K562 (cell line): ENCODE results near the gene TMPRSS11A.

Source experiments
- EZH2 ChIP-seq: IDR thresholded peaks from 2 replicates; pipeline ENCODE4 v1.6.1; 2012; ENCODE audit warnings: low read depth, mild to moderate bottlenecking, inconsistent platforms, low read length, borderline replicate concordance
- FOXK1 ChIP-seq: sonication (generic); formaldehyde crosslinking; IDR thresholded peaks from 2 replicates; pipeline ENCODE4 v1.8.0; 2022; ENCODE audit warnings: missing genetic modification reagents, mild to moderate bottlenecking, borderline replicate concordance
- GATAD2B ChIP-seq: fragments of 450-650 bp; IDR thresholded peaks from 2 replicates; pipeline ENCODE4 v1.6.1; 2017; ENCODE audit warnings: mild to moderate bottlenecking, borderline replicate concordance
- NFRKB ChIP-seq: fragments of 450-650 bp; IDR thresholded peaks from 2 replicates; pipeline ENCODE4 v1.6.1; 2016; ENCODE audit warnings: low read depth
- POLR2A ChIP-seq: fragments of 450-650 bp; conservative IDR thresholded peaks from 2 replicates; pipeline ENCODE4 v1.6.1; 2016
- SMAD1 ChIP-seq: fragments of 150-350 bp; IDR thresholded peaks from 2 replicates; pipeline ENCODE4 v1.6.1; 2014; ENCODE audit warnings: low read length, low read depth; ENCODE audit not compliant: partially characterized antibody
- SMC3 ChIP-seq: conservative IDR thresholded peaks from 2 replicates; pipeline ENCODE4 v1.6.1; 2011; ENCODE audit warnings: low read depth, low read length, improper control_type of control experiment; ENCODE audit not compliant: insufficient read depth
- ZKSCAN8 ChIP-seq: fragments of 200-800 bp; sonication (Bioruptor generic); IDR thresholded peaks from 2 replicates; pipeline ENCODE4 v1.6.1; 2016; ENCODE audit warnings: missing genetic modification characterization, missing compliant biosample characterization
- TF ChIP-seq, protein P1 (sequence below): sonication (generic); formaldehyde crosslinking; IDR thresholded peaks from 2 replicates; pipeline ENCODE4 v1.8.0; 2022; ENCODE audit warnings: mild to moderate bottlenecking, missing genetic modification reagents
- TF ChIP-seq, protein P2 (sequence below), 2 experiments: fragments of 450-650 bp; conservative IDR thresholded peaks; 2 replicates each; pipeline ENCODE4 v1.6.1; 2017; ENCODE audit warnings: mild to moderate bottlenecking in 2 of 2, moderate library complexity in 2 of 2
- TF ChIP-seq, protein P3 (sequence below), 2 experiments: fragments of 450-650 bp; formaldehyde crosslinking in 1 of 2; IDR thresholded peaks; 2 replicates each; pipeline versions ENCODE4 v1.4.0 to v1.6.1; 2014 to 2020; ENCODE audit warnings: mild to moderate bottlenecking in 2 of 2, borderline replicate concordance in 1 of 2, low read depth in 1 of 2
- TF ChIP-seq, protein P4 (sequence below), 3 experiments: IDR thresholded peaks in 2 of 3; conservative IDR thresholded peaks in 1 of 3; 2 replicates each; pipeline ENCODE4 v1.5.1; 2011 to 2012; ENCODE audit warnings: low read length in 3 of 3, mild to moderate bottlenecking in 3 of 3, control low read depth in 2 of 3, improper control_type of control experiment in 1 of 3, inconsistent platforms in 1 of 3, low read depth in 1 of 3, mixed read lengths in 1 of 3, moderate library complexity in 1 of 3; ENCODE audit not compliant: insufficient read depth in 2 of 3

DNA sequence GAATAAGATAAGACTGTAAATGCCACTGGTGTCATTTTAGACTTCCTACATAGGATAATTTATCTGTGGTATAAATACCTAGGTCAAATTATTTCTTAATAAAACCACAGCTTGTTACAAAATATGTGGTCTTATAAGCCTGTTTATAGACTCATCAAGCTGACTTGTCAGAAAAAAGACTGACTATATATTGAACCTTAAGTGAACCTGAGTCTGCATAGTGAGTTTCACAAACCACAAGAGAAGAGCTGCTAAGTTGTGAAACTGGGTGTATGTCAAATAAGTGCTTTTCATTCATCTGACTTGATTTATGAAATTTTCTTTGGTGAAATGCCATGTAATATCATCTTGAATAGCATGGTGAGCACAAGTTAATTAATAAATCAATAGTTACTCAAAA lies 48.4 kb upstream of the TMPRSS11A start:
- TF ChIP-seq, protein P1, sequence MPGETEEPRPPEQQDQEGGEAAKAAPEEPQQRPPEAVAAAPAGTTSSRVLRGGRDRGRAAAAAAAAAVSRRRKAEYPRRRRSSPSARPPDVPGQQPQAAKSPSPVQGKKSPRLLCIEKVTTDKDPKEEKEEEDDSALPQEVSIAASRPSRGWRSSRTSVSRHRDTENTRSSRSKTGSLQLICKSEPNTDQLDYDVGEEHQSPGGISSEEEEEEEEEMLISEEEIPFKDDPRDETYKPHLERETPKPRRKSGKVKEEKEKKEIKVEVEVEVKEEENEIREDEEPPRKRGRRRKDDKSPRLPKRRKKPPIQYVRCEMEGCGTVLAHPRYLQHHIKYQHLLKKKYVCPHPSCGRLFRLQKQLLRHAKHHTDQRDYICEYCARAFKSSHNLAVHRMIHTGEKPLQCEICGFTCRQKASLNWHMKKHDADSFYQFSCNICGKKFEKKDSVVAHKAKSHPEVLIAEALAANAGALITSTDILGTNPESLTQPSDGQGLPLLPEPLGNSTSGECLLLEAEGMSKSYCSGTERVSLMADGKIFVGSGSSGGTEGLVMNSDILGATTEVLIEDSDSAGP (CRISPR knock-in tag) = no peak
- TF ChIP-seq, protein P2, sequence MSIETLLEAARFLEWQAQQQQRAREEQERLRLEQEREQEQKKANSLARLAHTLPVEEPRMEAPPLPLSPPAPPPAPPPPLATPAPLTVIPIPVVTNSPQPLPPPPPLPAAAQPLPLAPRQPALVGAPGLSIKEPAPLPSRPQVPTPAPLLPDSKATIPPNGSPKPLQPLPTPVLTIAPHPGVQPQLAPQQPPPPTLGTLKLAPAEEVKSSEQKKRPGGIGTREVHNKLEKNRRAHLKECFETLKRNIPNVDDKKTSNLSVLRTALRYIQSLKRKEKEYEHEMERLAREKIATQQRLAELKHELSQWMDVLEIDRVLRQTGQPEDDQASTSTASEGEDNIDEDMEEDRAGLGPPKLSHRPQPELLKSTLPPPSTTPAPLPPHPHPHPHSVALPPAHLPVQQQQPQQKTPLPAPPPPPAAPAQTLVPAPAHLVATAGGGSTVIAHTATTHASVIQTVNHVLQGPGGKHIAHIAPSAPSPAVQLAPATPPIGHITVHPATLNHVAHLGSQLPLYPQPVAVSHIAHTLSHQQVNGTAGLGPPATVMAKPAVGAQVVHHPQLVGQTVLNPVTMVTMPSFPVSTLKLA (conservative IDR thresholded peaks at IDR 0.05) = no peak
- TF ChIP-seq, protein P3, sequence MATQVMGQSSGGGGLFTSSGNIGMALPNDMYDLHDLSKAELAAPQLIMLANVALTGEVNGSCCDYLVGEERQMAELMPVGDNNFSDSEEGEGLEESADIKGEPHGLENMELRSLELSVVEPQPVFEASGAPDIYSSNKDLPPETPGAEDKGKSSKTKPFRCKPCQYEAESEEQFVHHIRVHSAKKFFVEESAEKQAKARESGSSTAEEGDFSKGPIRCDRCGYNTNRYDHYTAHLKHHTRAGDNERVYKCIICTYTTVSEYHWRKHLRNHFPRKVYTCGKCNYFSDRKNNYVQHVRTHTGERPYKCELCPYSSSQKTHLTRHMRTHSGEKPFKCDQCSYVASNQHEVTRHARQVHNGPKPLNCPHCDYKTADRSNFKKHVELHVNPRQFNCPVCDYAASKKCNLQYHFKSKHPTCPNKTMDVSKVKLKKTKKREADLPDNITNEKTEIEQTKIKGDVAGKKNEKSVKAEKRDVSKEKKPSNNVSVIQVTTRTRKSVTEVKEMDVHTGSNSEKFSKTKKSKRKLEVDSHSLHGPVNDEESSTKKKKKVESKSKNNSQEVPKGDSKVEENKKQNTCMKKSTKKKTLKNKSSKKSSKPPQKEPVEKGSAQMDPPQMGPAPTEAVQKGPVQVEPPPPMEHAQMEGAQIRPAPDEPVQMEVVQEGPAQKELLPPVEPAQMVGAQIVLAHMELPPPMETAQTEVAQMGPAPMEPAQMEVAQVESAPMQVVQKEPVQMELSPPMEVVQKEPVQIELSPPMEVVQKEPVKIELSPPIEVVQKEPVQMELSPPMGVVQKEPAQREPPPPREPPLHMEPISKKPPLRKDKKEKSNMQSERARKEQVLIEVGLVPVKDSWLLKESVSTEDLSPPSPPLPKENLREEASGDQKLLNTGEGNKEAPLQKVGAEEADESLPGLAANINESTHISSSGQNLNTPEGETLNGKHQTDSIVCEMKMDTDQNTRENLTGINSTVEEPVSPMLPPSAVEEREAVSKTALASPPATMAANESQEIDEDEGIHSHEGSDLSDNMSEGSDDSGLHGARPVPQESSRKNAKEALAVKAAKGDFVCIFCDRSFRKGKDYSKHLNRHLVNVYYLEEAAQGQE (IDR thresholded peaks at IDR 0.05; ENCODE audit: borderline replicate concordance) = no peak
- TF ChIP-seq, protein P3 (CRISPR knock-in tag; IDR thresholded peaks at IDR 0.05; ENCODE audit: low read depth) = no peak
- TF ChIP-seq EZH2 (no peak), ZKSCAN8 (no peak), SMC3 (no peak), GATAD2B (no peak), POLR2A (no peak), SMAD1 (no peak), FOXK1 (CRISPR knock-in tag) (no peak), NFRKB (no peak)
- TF ChIP-seq, protein P4, sequence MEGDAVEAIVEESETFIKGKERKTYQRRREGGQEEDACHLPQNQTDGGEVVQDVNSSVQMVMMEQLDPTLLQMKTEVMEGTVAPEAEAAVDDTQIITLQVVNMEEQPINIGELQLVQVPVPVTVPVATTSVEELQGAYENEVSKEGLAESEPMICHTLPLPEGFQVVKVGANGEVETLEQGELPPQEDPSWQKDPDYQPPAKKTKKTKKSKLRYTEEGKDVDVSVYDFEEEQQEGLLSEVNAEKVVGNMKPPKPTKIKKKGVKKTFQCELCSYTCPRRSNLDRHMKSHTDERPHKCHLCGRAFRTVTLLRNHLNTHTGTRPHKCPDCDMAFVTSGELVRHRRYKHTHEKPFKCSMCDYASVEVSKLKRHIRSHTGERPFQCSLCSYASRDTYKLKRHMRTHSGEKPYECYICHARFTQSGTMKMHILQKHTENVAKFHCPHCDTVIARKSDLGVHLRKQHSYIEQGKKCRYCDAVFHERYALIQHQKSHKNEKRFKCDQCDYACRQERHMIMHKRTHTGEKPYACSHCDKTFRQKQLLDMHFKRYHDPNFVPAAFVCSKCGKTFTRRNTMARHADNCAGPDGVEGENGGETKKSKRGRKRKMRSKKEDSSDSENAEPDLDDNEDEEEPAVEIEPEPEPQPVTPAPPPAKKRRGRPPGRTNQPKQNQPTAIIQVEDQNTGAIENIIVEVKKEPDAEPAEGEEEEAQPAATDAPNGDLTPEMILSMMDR (IDR thresholded peaks at IDR 0.05 in 2 of 3, conservative IDR thresholded peaks at IDR 0.05 in 1 of 3; ENCODE audit: insufficient read depth in 2 of 3, low read depth in 1 of 3, low read length in 3 of 3) = no peak
